ENCODE data around the gene ACSL4. TPM values are rescaled to one million over a fixed set of nuclear protein-coding genes. Genes with fewer than 3 reads are reported as not detected.
"Not testable (repeated sequence)": the region's sequence is repeated elsewhere in the genome, so short reads cannot be mapped to it uniquely, and the experiment has no call there.

Gene ACSL4
- total RNA-seq, 1 donor from 2014 or later, result 70.4 TPM

- H3K36me3 ChIP-seq (ENCODE audit: control insufficient read depth, insufficient read depth, low read length), result no peaks in the 10 kb centered on the region
- H3K27me3 ChIP-seq (ENCODE audit: control insufficient read depth, insufficient read depth, low read length), result no peaks in the 10 kb centered on the region
- H3K4me3 ChIP-seq (ENCODE audit: low read depth, low read length), result no peak overlapping the region
- no peak for DNase-seq (ENCODE audit: low read depth)
- TF ChIP-seq CTCF (IDR thresholded peaks at IDR 0.05; ENCODE audit: insufficient read depth, low read length, poor library complexity, severe bottlenecking), result no peak
Measured at GRCh38 chrX:109751698-109752097, 18.6 kb upstream of the ACSL4 start.

- no peaks in the 10 kb centered on the region for H3K36me3 ChIP-seq (ENCODE audit: control insufficient read depth, insufficient read depth, low read length)
- DNase-seq (ENCODE audit: low read depth), result no peak
- H3K27me3 ChIP-seq (ENCODE audit: control insufficient read depth, insufficient read depth, low read length), result no peaks in the 10 kb centered on the region
- TF ChIP-seq CTCF (IDR thresholded peaks at IDR 0.05; ENCODE audit: insufficient read depth, low read length, poor library complexity, severe bottlenecking), result no peak
- H3K4me3 ChIP-seq (ENCODE audit: low read depth, low read length), result no peak overlapping the region
Measured at GRCh38 chrX:109749207-109749606, 16.1 kb upstream of the ACSL4 start.

- H3K4me3 ChIP-seq (ENCODE audit: low read depth, low read length), result no peak overlapping the region
- TF ChIP-seq CTCF (IDR thresholded peaks at IDR 0.05; ENCODE audit: insufficient read depth, low read length, poor library complexity, severe bottlenecking), result no peak
- no peaks in the 10 kb centered on the region for H3K27me3 ChIP-seq (ENCODE audit: control insufficient read depth, insufficient read depth, low read length)
Measured at GRCh38 chrX:109747681-109748080, 14.6 kb upstream of the ACSL4 start.

GRCh38 chrX:109742722-109743121 lies 9.7 kb upstream of the ACSL4 start:
- no peak overlapping the region for H3K4me3 ChIP-seq (ENCODE audit: low read depth, low read length)

More at GRCh38 chrX:109747681-109748080, 14.6 kb upstream of the ACSL4 start:
- DNase-seq (ENCODE audit: low read depth), result no peak
- H3K36me3 ChIP-seq (ENCODE audit: control insufficient read depth, insufficient read depth, low read length), result no peaks in the 10 kb centered on the region

GRCh38 chrX:109740896-109741295 lies 7.8 kb upstream of the ACSL4 start:
- not testable (repeated sequence) for H3K27me3 ChIP-seq (ENCODE audit: control insufficient read depth, insufficient read depth, low read length); DNase-seq (ENCODE audit: low read depth); H3K36me3 ChIP-seq (ENCODE audit: control insufficient read depth, insufficient read depth, low read length); H3K4me3 ChIP-seq (ENCODE audit: low read depth, low read length)

More at GRCh38 chrX:109742722-109743121, 9.7 kb upstream of the ACSL4 start:
- no peak for TF ChIP-seq CTCF (IDR thresholded peaks at IDR 0.05; ENCODE audit: insufficient read depth, low read length, poor library complexity, severe bottlenecking)
- H3K36me3 ChIP-seq (ENCODE audit: control insufficient read depth, insufficient read depth, low read length), result no peaks in the 10 kb centered on the region
- H3K27me3 ChIP-seq (ENCODE audit: control insufficient read depth, insufficient read depth, low read length), result no peaks in the 10 kb centered on the region
- DNase-seq (ENCODE audit: low read depth), result no peak

- DNase-seq (ENCODE audit: low read depth), result no peak
- Histone ChIP-seq H3K4me3 (ENCODE audit: low read depth, low read length) (no peak overlapping the region), H3K36me3 (ENCODE audit: control insufficient read depth, insufficient read depth, low read length) (no peaks in the 10 kb centered on the region), H3K27me3 (ENCODE audit: control insufficient read depth, insufficient read depth, low read length) (no peaks in the 10 kb centered on the region)
- no peak for TF ChIP-seq CTCF (IDR thresholded peaks at IDR 0.05; ENCODE audit: insufficient read depth, low read length, poor library complexity, severe bottlenecking)
Measured at GRCh38 chrX:109740433-109740809, 7.4 kb upstream of the ACSL4 start.

All from kidney epithelial cell (primary cell).